GM18505 (cell line): ENCODE results near the gene COX4I2.
"Not testable (repeated sequence)": the region's sequence is repeated elsewhere in the genome, so short reads cannot be mapped to it uniquely, and the experiment has no call there.

Source experiments
- ATAC-seq: cut with Tn5 transposase; IDR thresholded peaks from one replicate; pipeline ENCODE4 v1.9.1; 2021; ENCODE audit not compliant: unreplicated experiment
- POLR2A ChIP-seq: IDR thresholded peaks from 4 replicates; pipeline ENCODE4 v1.6.1; 2011; ENCODE audit warnings: borderline replicate concordance; ENCODE audit not compliant: insufficient read depth, insufficient read length; ENCODE audit errors: extremely low read depth

COX4I2 gene

DNA sequence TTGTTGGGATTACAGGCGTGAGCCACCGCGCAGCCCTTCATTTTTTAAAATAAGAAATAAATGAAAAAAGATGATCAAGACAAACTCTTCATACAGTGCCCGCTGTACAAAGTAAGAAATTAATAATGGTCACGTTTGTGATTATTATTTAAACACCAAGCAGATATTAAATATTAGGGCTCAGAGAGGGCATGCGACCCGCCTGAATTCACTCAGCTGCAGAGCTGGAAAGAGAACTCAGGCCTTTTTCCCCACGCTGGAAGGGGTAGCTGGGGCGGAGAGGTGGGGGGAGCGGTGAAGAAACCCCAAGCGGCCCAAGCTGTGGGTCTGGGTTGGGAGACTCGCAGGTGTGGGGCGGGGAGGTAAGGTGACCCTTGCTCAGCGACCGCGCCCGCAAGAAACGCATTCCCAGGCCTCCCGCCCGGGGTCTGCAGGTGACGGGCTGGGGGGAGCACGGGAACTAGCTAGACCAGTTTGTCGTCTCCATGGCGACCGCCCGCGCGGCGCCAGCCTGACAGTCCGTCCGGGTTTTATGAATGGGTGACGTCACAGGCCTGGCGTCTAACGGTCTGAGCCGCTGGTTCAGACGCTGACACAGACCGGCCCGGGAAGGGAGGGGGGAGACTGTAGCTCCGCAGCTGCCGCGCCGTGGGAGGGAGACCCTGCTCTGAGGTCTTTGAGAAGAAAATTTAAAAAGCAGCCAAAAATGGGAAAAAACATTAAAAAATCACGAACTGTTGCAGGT lies 33.7 kb upstream of the COX4I2 start:
- ATAC-seq = peak; percentile 38
- TF ChIP-seq POLR2A = no peak

- ATAC-seq = no peak
- no peak for TF ChIP-seq POLR2A
Measured at GRCh38 chr20:31604567-31605030, 33.1 kb upstream of the COX4I2 start.

DNA sequence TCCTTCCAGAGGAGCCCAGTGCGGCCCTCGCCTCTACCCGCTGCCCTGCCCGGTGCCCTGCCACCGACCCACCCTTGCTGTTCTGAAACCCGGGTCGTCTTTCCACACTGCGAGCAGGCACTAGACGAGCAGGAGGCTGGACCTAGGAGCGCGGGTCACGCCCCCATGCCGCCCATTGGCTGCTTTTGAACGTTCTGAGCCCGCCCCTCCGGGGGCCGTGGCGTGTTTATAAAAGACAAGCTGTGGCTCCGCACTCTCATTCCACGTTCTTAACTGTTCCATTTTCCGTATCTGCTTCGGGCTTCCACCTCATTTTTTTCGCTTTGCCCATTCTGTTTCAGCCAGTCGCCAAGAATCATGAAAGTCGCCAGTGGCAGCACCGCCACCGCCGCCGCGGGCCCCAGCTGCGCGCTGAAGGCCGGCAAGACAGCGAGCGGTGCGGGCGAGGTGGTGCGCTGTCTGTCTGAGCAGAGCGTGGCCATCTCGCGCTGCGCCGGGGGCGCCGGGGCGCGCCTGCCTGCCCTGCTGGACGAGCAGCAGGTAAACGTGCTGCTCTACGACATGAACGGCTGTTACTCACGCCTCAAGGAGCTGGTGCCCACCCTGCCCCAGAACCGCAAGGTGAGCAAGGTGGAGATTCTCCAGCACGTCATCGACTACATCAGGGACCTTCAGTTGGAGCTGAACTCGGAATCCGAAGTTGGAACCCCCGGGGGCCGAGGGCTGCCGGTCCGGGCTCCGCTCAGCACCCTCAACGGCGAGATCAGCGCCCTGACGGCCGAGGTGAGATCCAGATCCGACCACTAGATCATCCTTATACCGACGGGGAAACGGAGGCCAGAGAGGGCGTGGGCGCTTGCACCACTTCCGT lies 32.4 kb upstream of the COX4I2 start, which contains the start of gene ID1:
Gene ID1, plus strand, starts transcription at position 259 of the 871 bp plus-strand sequence. Its CDS starts 99 bp downstream, at position 358.
- peak; percentile 84 for ATAC-seq
- TF ChIP-seq POLR2A = no peak

- no peak for TF ChIP-seq POLR2A
- ATAC-seq = no peak
Measured at GRCh38 chr20:31605902-31606803, 31.6 kb upstream of the COX4I2 start.

- TF ChIP-seq POLR2A = no peak
- ATAC-seq = no peak
Measured at GRCh38 chr20:31606804-31607639, 30.7 kb upstream of the COX4I2 start.

DNA sequence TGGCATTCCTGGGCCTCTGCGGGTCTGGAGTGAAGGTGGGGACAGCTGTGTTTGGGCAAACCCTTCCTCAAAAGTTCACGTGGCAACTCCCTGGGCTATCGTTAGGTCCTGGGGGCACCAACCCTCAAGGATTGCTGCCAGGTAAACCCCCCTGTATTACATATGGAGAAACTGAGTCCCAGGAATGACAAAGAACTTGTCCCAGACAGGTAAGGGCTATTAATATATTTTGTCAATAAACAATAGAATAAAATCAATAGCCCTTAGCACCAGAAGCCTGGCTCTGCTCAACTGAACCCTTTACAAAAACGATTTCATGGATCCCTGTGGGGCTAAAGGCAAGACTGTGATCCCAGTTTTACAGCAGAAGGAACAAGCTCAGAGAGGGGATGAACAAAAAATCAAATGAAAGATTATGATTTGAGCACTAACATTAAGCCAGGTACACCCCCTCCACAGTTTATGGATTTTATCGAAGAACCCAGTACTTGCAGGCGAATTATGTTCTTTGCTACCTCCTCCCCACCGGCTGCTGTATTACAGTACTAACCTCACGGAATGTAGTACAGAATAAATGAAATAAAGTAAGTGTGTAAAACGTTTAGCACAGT lies 30.0 kb upstream of the COX4I2 start:
- TF ChIP-seq POLR2A = no peak
- no peak for ATAC-seq

GRCh38 chr20:31608251-31608945 lies 29.3 kb upstream of the COX4I2 start:
- no peak for TF ChIP-seq POLR2A
- ATAC-seq = no peak

GRCh38 chr20:31612271-31612640 lies 25.5 kb upstream of the COX4I2 start:
- ATAC-seq = not testable (repeated sequence)

- no peak for ATAC-seq
- no peak for TF ChIP-seq POLR2A
Measured at GRCh38 chr20:31615416-31615815, 22.3 kb upstream of the COX4I2 start.

DNA sequence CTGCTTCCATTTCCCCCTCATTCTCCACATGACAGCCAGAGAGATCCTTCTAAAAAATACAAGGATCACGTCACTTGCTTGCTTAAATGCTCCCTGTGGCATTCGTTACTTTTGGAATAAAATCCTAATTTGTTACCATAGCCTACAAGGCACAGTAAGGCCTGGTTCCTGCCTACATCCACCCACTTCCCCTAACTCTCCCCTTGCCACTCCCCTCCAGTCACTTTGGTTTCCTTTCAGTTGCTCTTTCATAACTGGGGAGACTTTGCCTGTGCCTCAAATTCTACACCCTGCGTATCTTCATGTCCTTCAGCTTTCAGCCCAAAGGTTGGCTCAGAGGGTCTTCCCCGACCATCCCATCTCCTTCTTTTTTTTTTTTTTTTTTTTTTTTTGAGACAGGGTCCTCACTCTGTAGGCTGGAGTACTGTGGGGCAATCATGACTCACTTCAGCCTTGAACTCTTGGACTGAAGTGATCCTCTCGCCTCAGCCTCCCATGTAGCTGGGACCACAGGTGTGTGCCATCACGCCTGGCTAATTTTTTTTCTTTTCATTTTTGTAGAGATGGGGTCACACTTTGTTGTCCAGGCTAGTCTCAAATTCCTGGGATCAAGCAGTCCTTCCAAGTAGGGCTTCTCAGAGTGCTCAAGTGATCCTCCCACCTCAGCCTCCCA lies 20.1 kb upstream of the COX4I2 start:
- ATAC-seq = no peak

GRCh38 chr20:31620246-31620645 lies 17.5 kb upstream of the COX4I2 start:
- ATAC-seq = no peak
- TF ChIP-seq POLR2A = no peak

More for the DNA sequence above, 20.1 kb upstream of the COX4I2 start:
- no peak for TF ChIP-seq POLR2A

GRCh38 chr20:31623123-31623505 lies 14.6 kb upstream of the COX4I2 start:
- not testable (repeated sequence) for ATAC-seq

DNA sequence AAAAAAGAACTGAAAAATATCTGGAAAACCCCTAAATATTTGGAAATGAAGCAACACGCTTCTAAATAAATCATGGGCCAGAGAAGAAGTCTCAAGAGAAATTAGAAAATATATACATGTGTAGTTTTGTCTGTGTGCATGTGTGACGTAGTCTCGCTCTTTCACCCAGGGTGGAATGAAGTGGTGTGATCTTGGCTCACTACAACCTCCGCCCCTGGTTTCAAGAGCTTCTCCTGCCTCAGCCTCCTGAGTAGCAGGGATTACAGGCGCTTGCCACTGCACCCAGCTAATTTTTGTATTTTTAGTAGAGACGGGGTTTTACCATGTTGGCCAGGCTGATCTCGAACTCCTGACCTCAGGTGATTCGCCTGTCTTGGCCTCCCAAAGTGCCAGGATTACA lies 11.2 kb upstream of the COX4I2 start:
- ATAC-seq = not testable (repeated sequence)

- not testable (repeated sequence) for ATAC-seq
Measured at GRCh38 chr20:31628057-31628456, 9.7 kb upstream of the COX4I2 start.
